HG03139 (cell line): ENCODE measurements around the gene FBLN5.
"Not testable (repeated sequence)": the region's sequence is repeated elsewhere in the genome, so short reads cannot be mapped to it uniquely, and the experiment has no call there.

Experiments used
- ATAC-seq: cut with Tn5 transposase; IDR thresholded peaks from one replicate; pipeline ENCODE4 v1.9.1; 2021; ENCODE audit not compliant: unreplicated experiment

Gene FBLN5

GRCh38 chr14:91867316-91867988 lies 80.0 kb downstream of the FBLN5 start, which contains the start of gene TC2N:
Gene TC2N (minus strand): TSS chr14:91867536. CDS start chr14:91813769, 53,767 bp downstream.
- no peak for ATAC-seq

- no peak for ATAC-seq
These were observed 80.8 kb downstream of the FBLN5 start for GRCh38 chr14:91866511-91867295.

GRCh38 chr14:91866061-91866460 lies 81.4 kb downstream of the FBLN5 start:
- ATAC-seq = no peak

- no peak for ATAC-seq
These were observed 85.1 kb downstream of the FBLN5 start for GRCh38 chr14:91862417-91862816.

GRCh38 chr14:91861091-91861490 lies 86.4 kb downstream of the FBLN5 start:
- no peak for ATAC-seq

GRCh38 chr14:91860238-91860637 lies 87.3 kb downstream of the FBLN5 start:
- ATAC-seq = no peak

GRCh38 chr14:91858536-91859275 lies 88.8 kb downstream of the FBLN5 start:
- ATAC-seq = no peak

GRCh38 chr14:91857614-91858013 lies 89.9 kb downstream of the FBLN5 start:
- no peak for ATAC-seq

GRCh38 chr14:91854327-91854934 lies 93.1 kb downstream of the FBLN5 start:
- no peak for ATAC-seq

- ATAC-seq = no peak
These were observed 95.9 kb downstream of the FBLN5 start for GRCh38 chr14:91851563-91851962.

- no peak for ATAC-seq
These were observed 98.9 kb downstream of the FBLN5 start for GRCh38 chr14:91848504-91849001.

GRCh38 chr14:91847693-91848092 lies 99.8 kb downstream of the FBLN5 start:
- ATAC-seq = no peak

- ATAC-seq = no peak
These were observed 101.8 kb downstream of the FBLN5 start for GRCh38 chr14:91845652-91846051.

GRCh38 chr14:91845056-91845455 lies 102.4 kb downstream of the FBLN5 start:
- ATAC-seq = not testable (repeated sequence)

GRCh38 chr14:91844029-91844428 lies 103.5 kb downstream of the FBLN5 start:
- ATAC-seq = no peak

- no peak for ATAC-seq
These were observed 104.1 kb downstream of the FBLN5 start for GRCh38 chr14:91843437-91843836.

GRCh38 chr14:91841065-91841464 lies 106.4 kb downstream of the FBLN5 start:
- no peak for ATAC-seq

- no peak for ATAC-seq
These were observed 107.7 kb downstream of the FBLN5 start for GRCh38 chr14:91839749-91840148.

GRCh38 chr14:91837076-91837475 lies 110.4 kb downstream of the FBLN5 start:
- ATAC-seq = no peak

- ATAC-seq = peak; percentile 74
These were observed 111.3 kb downstream of the FBLN5 start for GRCh38 chr14:91835920-91836843.
